Skeletal muscle tissue (tissue), 4 donors: Measurements from ENCODE around the gene SEC16A. TPM values are rescaled to one million over a fixed set of nuclear protein-coding genes. Genes with fewer than 3 reads are reported as not detected.
"Not testable (repeated sequence)": the region's sequence is repeated elsewhere in the genome, so short reads cannot be mapped to it uniquely, and the experiment has no call there.

ENCODE experiments used
- H3K27ac ChIP-seq: one replicate; pipeline ENCODE4 v1.7.0; 2013; ENCODE audit warnings: mild to moderate bottlenecking, low read depth, low read length, inconsistent platforms
- H3K27me3 ChIP-seq, 3 donors: one replicate each; pipeline ENCODE4 v1.7.0; 2013; ENCODE audit warnings: low read length in 3 of 3; ENCODE audit not compliant: control insufficient read depth in 3 of 3, insufficient read depth in 3 of 3
- H3K36me3 ChIP-seq, 3 donors: one replicate each; pipeline ENCODE4 v1.7.0; 2013; ENCODE audit warnings: low read length in 3 of 3; ENCODE audit not compliant: control insufficient read depth in 3 of 3, insufficient read depth in 3 of 3
- H3K4me1 ChIP-seq, 3 donors: one replicate each; pipeline ENCODE4 v1.7.0; 2013; ENCODE audit warnings: low read length in 3 of 3, mild to moderate bottlenecking in 3 of 3; ENCODE audit not compliant: control insufficient read depth in 3 of 3, insufficient read depth in 3 of 3
- H3K4me3 ChIP-seq, 3 donors: one replicate each; pipeline ENCODE4 v1.7.0; 2013; ENCODE audit warnings: low read length in 3 of 3
- H3K9ac ChIP-seq, 3 donors: one replicate each; pipeline ENCODE4 v1.7.0; 2013; ENCODE audit warnings: low read length in 3 of 3, mild to moderate bottlenecking in 3 of 3, moderate library complexity in 2 of 3, low read depth in 1 of 3
- H3K9me3 ChIP-seq, 3 donors: one replicate each; pipeline ENCODE4 v1.7.0; 2013; ENCODE audit warnings: low read length in 3 of 3; ENCODE audit not compliant: control insufficient read depth in 3 of 3
- total RNA-seq: library from RNA; depleted of rRNA; stranded (reverse); fragments of >200 nt; gene quantifications from one replicate; pipeline ENCODE4 v1.2.3, GENCODE V29; 2014
- donor health status: Osteomylitis.

The SEC16A gene
- total RNA-seq, 1 donor from 2014 or later = 14.1 TPM

DNA sequence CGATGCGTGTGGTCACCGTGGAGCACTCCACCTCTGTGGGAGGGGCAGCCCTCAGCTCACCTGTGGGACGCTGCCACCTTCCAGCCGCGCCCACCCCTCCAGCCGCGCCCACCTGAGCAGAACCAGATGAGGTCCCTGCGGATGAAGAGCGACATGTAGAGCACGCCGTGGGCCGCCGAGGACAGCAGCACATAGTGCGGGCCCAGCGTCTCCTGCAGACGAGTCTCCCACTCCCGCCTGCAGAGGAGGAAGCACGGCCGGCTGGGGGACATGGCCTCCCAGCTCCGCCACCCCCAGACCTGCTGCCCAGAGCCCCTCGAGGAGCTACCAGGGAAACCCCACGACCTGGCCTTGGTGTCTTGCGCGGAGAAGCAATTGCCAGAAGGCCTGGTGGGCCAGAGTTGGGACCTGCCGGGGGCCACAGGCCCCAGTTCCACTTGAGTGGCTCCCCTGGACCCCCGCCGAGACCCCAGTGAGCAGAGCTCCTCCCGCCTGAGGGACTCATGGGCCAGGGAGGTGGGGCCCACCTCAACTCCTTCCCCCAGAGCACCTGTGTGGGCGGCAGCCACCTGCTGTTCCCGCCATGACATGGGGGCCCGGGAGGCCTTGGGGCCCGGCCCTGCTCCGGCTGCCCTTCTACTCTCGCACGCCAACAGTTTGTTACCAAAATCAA, 49.7 kb downstream of the SEC16A start:
- Histone ChIP-seq H3K9me3 (no peaks in the 10 kb centered on the region), H3K27ac (no peak overlapping the region), H3K4me3 (no peak overlapping the region), H3K36me3 (peaks cover 19 to 37% (median 30%) of the 10 kb centered on the region in 3 donors), H3K27me3 (no peaks in the 10 kb centered on the region), H3K9ac (no peak overlapping the region), H3K4me1 (peaks cover 13 to 17% (median 15%) of the 10 kb centered on the region in 3 donors)

DNA sequence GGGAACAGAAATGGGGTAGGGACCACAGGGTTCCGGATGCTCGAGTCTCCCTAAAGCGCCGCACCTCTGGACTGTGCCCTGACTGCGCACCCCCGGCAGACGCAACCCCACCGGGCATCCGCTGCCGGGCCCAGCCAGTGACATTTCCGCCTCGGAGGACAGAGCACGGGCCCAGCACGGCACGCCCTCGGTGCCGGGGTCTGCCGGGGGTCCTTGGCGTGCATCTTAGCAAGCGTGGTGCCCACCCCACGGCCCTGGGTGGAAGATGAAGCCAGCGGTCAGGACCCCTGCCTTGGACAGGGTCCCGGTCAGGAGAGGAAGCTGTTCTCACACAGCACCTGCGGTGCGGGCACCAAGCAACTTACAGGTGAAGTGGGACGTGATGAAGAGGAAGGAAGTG, 50.2 kb downstream of the SEC16A start:
- Histone ChIP-seq H3K9me3 (no peaks in the 10 kb centered on the region), H3K9ac (no peak overlapping the region), H3K4me1 (peaks cover 7 to 11% (median 9%) of the 10 kb centered on the region in 3 donors), H3K27ac (no peak overlapping the region), H3K27me3 (no peaks in the 10 kb centered on the region), H3K4me3 (no peak overlapping the region), H3K36me3 (peaks cover 19 to 37% (median 30%) of the 10 kb centered on the region in 3 donors)

GRCh38 chr9:136431782-136432350, 51.0 kb downstream of the SEC16A start:
- H3K27ac ChIP-seq = no peak overlapping the region
- H3K27me3 ChIP-seq = no peaks in the 10 kb centered on the region
- no peaks in the 10 kb centered on the region for H3K9me3 ChIP-seq
- H3K36me3 ChIP-seq = peaks cover 19 to 35% (median 32%) of the 10 kb centered on the region in 3 donors
- no peak overlapping the region for H3K4me3 ChIP-seq
- peaks cover under 1 to 4% (median 2%) of the 10 kb centered on the region in 3 donors for H3K4me1 ChIP-seq
- H3K9ac ChIP-seq = no peak overlapping the region

- Histone ChIP-seq H3K4me3 (no peak overlapping the region), H3K9me3 (no peaks in the 10 kb centered on the region), H3K27me3 (no peaks in the 10 kb centered on the region), H3K27ac (no peak overlapping the region), H3K4me1 (no peaks in the 10 kb centered on the region), H3K36me3 (peaks cover 22 to 35% (median 30%) of the 10 kb centered on the region in 3 donors), H3K9ac (no peak overlapping the region)
Measured at GRCh38 chr9:136430588-136431234, 52.1 kb downstream of the SEC16A start.

GRCh38 chr9:136429683-136430491, 53.0 kb downstream of the SEC16A start:
- Histone ChIP-seq H3K27ac (no peak overlapping the region), H3K36me3 (peaks cover 23 to 36% (median 29%) of the 10 kb centered on the region in 3 donors)

DNA sequence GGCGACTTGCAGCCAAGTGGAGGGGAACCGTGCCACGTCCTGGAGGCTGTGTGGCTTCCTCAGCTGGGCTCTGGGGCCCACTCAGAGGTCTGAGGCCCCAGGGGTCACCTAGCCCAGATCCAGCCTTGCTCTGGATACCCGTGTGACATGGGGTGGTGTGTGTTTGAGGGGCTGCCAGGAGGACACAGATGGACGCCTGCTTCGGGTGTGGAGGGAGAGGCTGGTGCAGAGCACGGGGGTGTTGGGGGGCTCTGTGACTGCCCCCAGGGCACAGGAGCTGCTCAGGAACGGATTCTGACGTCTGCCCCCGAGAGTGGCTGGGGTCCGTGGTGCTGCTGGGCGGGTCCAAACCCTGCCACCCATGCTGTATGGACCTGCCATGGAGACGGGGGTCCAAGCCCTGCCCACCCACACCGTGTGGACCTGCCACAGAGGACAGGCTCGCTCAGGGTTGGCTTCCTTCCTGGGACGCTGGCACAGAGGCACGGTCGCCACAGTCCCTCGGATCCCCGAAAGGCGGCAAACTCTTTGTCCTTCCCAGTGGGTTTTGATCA, 53.7 kb downstream of the SEC16A start:
- H3K27ac ChIP-seq = no peak overlapping the region
- H3K9me3 ChIP-seq = no peaks in the 10 kb centered on the region
- no peak overlapping the region for H3K9ac ChIP-seq
- H3K36me3 ChIP-seq = peaks cover 30 to 42% (median 35%) of the 10 kb centered on the region in 3 donors
- H3K4me3 ChIP-seq = no peak overlapping the region
- H3K27me3 ChIP-seq = no peaks in the 10 kb centered on the region
- no peaks in the 10 kb centered on the region for H3K4me1 ChIP-seq

More at GRCh38 chr9:136429683-136430491, 53.0 kb downstream of the SEC16A start:
- Histone ChIP-seq H3K9me3 (no peaks in the 10 kb centered on the region), H3K4me1 (no peaks in the 10 kb centered on the region), H3K4me3 (no peak overlapping the region), H3K27me3 (no peaks in the 10 kb centered on the region), H3K9ac (no peak overlapping the region)

DNA sequence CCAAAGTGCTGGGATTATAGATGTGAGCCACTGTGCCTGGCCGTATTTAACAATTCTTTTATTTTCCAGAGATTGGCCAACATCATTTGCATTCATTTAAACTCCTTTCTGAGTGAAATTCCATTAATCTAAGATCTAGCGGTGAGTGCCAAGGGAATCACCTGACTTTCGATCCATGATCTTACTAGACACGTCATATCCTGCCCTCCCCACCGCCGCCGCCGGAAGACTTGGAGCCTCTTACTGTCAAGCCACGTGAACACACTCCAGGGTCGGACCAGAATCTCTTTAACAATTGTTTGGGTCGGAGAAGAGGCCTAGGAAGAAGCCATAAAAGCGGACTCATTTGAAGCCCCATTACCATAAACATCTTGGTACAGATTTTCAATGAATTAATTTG, 56.1 kb downstream of the SEC16A start:
- Histone ChIP-seq H3K4me3 (no peak overlapping the region), H3K4me1 (no peaks in the 10 kb centered on the region), H3K9me3 (no peaks in the 10 kb centered on the region), H3K27ac (no peak overlapping the region), H3K27me3 (no peaks in the 10 kb centered on the region), H3K36me3 (peaks cover 50 to 55% (median 52%) of the 10 kb centered on the region in 3 donors), H3K9ac (no peak overlapping the region)

- H3K9ac ChIP-seq, H3K27ac ChIP-seq, H3K27me3 ChIP-seq, H3K4me3 ChIP-seq, H3K9me3 ChIP-seq, H3K4me1 ChIP-seq: not testable (repeated sequence)
- peaks cover 54 to 56% (median 56%) of the 10 kb centered on the region in 3 donors for H3K36me3 ChIP-seq
Measured at GRCh38 chr9:136425367-136425766, 57.5 kb downstream of the SEC16A start.

GRCh38 chr9:136424750-136425362, 58.0 kb downstream of the SEC16A start:
- Histone ChIP-seq H3K27ac (no peak overlapping the region), H3K9ac (no peak overlapping the region), H3K4me3 (no peak overlapping the region), H3K27me3 (no peaks in the 10 kb centered on the region), H3K36me3 (peaks cover 49 to 55% (median 51%) of the 10 kb centered on the region in 3 donors), H3K4me1 (no peaks in the 10 kb centered on the region), H3K9me3 (no peaks in the 10 kb centered on the region)
